Activated CD4-positive, alpha-beta T cell treated with anti-CD3 and anti-CD28 coated beads for 4 hours (primary cell): ENCODE data around the gene MEDAG.
"Not testable (repeated sequence)": the region's sequence is repeated elsewhere in the genome, so short reads cannot be mapped to it uniquely, and the experiment has no call there.

ENCODE experiments used
- DNase-seq, 2 donors: peaks; one replicate each; pipeline ENCODE4 v3.0.0-alpha.2; 2020

MEDAG gene

GRCh38 chr13:30910676-30911075 lies 4.6 kb downstream of the MEDAG start:
- no peak for DNase-seq

GRCh38 chr13:30915691-30916541 lies 9.8 kb downstream of the MEDAG start:
- DNase-seq = no peak

- no peak for DNase-seq
These were observed 10.9 kb downstream of the MEDAG start for GRCh38 chr13:30916991-30917390.

- no peak for DNase-seq
These were observed 12.8 kb downstream of the MEDAG start for GRCh38 chr13:30918662-30919405.

GRCh38 chr13:30920162-30920909 lies 14.3 kb downstream of the MEDAG start:
- no peak for DNase-seq

GRCh38 chr13:30923418-30923817 lies 17.3 kb downstream of the MEDAG start:
- no peak for DNase-seq

- DNase-seq = no peak
These were observed 18.6 kb downstream of the MEDAG start for GRCh38 chr13:30924721-30925120.

- DNase-seq = no peak
These were observed 19.4 kb downstream of the MEDAG start for GRCh38 chr13:30925429-30925828.

- DNase-seq = no peak
These were observed 20.7 kb downstream of the MEDAG start for GRCh38 chr13:30926781-30927180.

GRCh38 chr13:30927188-30927587 lies 21.1 kb downstream of the MEDAG start:
- DNase-seq = not testable (repeated sequence)

- DNase-seq = no peak
These were observed 21.5 kb downstream of the MEDAG start for GRCh38 chr13:30927595-30927994.

- no peak for DNase-seq
These were observed 22.9 kb downstream of the MEDAG start for GRCh38 chr13:30928978-30929377.

- no peak for DNase-seq
These were observed 26.6 kb downstream of the MEDAG start, which contains the start of gene TEX26 for GRCh38 chr13:30932481-30933353. TEX26 (plus strand) TSS chr13:30932656; CDS start chr13:30932716, 60 bp downstream.

- DNase-seq = no peak
These were observed 27.2 kb downstream of the MEDAG start for GRCh38 chr13:30933354-30933670.

GRCh38 chr13:30934381-30934780 lies 28.3 kb downstream of the MEDAG start:
- DNase-seq = no peak

- no peak for DNase-seq
These were observed 28.7 kb downstream of the MEDAG start for GRCh38 chr13:30934803-30935202.

GRCh38 chr13:30936971-30937370 lies 30.9 kb downstream of the MEDAG start:
- no peak for DNase-seq

GRCh38 chr13:30943881-30944280 lies 37.8 kb downstream of the MEDAG start:
- DNase-seq = no peak

GRCh38 chr13:30957258-30957943 lies 51.3 kb downstream of the MEDAG start:
- DNase-seq = no peak

GRCh38 chr13:30959678-30960077 lies 53.6 kb downstream of the MEDAG start:
- DNase-seq = no peak

GRCh38 chr13:30963791-30964190 lies 57.7 kb downstream of the MEDAG start:
- DNase-seq = no peak

- DNase-seq = no peak
These were observed 59.3 kb downstream of the MEDAG start for GRCh38 chr13:30965380-30965779.
